MM.1S (cell line): ENCODE measurements around the gene KRTAP10-4.

Source experiments
- EZH2phosphoT487 ChIP-seq: fragments of 300-600 bp; sonication (generic); IDR thresholded peaks from 2 replicates; pipeline ENCODE4 v1.6.1; 2018; ENCODE audit warnings: antibody characterized with exemption, low read length
- TF ChIP-seq, protein P1 (sequence below): fragments of 300-600 bp; sonication (generic); IDR thresholded peaks from 2 replicates; pipeline ENCODE4 v1.5.1; 2016; ENCODE audit warnings: antibody characterized with exemption, low read length, mixed read lengths

DNA sequence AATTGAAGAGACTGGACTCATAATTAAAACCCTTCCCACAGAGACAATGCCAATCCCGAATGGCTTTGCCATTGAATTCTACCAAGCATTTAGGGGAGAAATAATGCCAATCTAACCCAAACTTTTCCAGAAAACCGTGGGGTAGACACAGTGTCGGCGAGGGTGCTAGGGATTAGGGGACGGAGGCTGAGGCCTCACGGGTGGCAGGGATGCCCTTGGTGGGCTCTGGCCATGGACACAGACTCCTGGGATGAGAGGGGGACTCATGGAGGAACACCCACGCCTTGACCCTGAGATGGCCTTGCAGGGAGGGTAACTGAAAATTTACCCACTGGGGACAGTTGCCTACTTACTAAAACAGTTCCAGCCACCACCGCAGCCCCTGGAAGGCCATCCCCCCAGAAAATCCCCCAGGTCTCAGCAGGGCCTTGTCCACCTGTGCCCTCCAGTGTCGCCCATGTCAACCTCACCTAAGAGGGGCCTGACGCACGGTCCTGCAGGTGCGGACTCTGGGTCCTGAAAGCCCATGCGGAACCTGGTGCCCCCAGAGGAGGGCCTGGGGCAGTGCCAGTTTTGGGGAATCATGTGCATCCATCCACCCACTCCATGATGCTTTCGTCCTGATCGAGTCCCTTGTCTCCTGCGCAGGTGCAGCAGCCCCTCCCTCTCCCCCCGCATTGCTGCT, 5.0 kb downstream of the KRTAP10-4 start:
- no peak for TF ChIP-seq EZH2phosphoT487
- TF ChIP-seq, protein P1, sequence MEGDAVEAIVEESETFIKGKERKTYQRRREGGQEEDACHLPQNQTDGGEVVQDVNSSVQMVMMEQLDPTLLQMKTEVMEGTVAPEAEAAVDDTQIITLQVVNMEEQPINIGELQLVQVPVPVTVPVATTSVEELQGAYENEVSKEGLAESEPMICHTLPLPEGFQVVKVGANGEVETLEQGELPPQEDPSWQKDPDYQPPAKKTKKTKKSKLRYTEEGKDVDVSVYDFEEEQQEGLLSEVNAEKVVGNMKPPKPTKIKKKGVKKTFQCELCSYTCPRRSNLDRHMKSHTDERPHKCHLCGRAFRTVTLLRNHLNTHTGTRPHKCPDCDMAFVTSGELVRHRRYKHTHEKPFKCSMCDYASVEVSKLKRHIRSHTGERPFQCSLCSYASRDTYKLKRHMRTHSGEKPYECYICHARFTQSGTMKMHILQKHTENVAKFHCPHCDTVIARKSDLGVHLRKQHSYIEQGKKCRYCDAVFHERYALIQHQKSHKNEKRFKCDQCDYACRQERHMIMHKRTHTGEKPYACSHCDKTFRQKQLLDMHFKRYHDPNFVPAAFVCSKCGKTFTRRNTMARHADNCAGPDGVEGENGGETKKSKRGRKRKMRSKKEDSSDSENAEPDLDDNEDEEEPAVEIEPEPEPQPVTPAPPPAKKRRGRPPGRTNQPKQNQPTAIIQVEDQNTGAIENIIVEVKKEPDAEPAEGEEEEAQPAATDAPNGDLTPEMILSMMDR: no peak
